ENCODE measurements around the gene SSH3.

DNA sequence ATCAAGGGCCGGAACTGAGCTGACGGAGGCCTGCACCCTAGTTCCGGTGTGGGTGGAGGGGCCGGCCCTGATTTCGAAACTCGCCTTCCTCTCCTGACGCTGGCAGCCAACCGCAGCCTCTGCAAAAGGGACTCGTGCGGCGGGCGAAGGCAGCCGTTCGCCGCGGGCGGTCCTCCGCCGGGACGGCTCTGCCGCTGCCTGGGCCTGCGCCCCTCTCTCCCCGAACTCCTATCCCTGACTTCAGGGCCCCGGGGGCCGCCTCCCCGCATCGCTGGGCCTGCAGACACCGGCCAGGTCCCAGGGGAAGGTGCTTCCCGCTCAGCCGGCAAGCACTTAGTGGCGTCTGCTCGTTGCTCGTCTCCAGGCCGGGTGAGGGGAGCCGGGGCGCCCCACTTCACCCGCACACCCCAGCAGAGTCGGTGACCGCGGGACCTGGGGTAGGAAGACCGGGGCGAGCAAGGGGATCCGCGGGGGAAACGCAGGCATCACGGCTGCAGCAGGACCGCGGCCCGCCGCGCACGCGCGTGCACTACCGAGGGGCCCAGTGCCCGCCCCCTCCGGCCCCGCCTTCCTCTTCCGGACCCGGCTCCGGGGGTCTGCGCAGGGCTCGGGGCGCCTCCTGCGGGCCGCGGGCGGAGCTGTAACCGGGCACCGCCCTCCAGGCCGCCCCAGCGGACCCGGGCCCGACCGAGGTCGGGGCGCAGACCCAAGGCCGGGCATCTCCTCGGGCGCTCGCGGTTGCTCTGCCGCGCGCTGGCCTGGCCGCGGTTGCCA is 14.7 kb upstream of the SSH3 start:
- no peak for TF ChIP-seq EZH2 (IDR thresholded peaks at IDR 0.05; ENCODE audit: borderline replicate concordance, insufficient read depth, low read length, poor library complexity, severe bottlenecking)
- peak; percentile 82 for TF ChIP-seq CTCF (IDR thresholded peaks at IDR 0.05; ENCODE audit: poor library complexity, severe bottlenecking)
- peak; percentile 88 for TF ChIP-seq POLR2AphosphoS5 (IDR thresholded peaks at IDR 0.05)
- TF ChIP-seq TAF1 (IDR thresholded peaks at IDR 0.05; ENCODE audit: low read depth), result peak; percentile 53
- TF ChIP-seq SMC3 (conservative IDR thresholded peaks at IDR 0.05; ENCODE audit: poor library complexity), result peak; percentile 73
- peak; percentile 73 for TF ChIP-seq MXI1 (conservative IDR thresholded peaks at IDR 0.05; ENCODE audit: poor library complexity, severe bottlenecking)

Data from neural cell (in vitro differentiated cells).